Gastrocnemius medialis (tissue), 4 donors: ENCODE results near the gene TTN. TPM values are rescaled to one million over a fixed set of nuclear protein-coding genes. Genes with fewer than 3 reads are reported as not detected.

Source experiments
- ATAC-seq, 2 donors: fragments of 150-250 bp; one replicate each; pipeline ENCODE4 v1.9.1; 2016
- DNase-seq, 2 donors: peaks; one replicate each; pipeline ENCODE4 v3.0.0-alpha.2; 2019
- H3K27ac ChIP-seq, 4 donors: fragments of 200-600 bp; sonication (generic); 1 replicate in 1 of 4; 2 replicates in 3 of 4; pipeline ENCODE4 v1.5.1; 2016 to 2018; ENCODE audit warnings: mild to moderate bottlenecking in 2 of 4, moderate library complexity in 1 of 4
- H3K27me3 ChIP-seq, 3 donors: fragments of 200-600 bp; sonication (generic) in 2 of 3; 1 replicate in 1 of 3; 2 replicates in 2 of 3; pipeline versions ENCODE4 v1.5.1 to v1.6.0; 2016 to 2019; ENCODE audit warnings: mild to moderate bottlenecking in 1 of 3, moderate library complexity in 1 of 3
- H3K36me3 ChIP-seq, 2 donors: fragments of 200-600 bp; sonication (generic) in 1 of 2; one replicate each; pipeline ENCODE4 v1.5.1; 2017 to 2018
- H3K4me1 ChIP-seq, 2 donors: fragments of 200-600 bp; sonication (generic) in 1 of 2; one replicate each; pipeline ENCODE4 v1.5.1; 2016 to 2017; ENCODE audit warnings: mild to moderate bottlenecking in 2 of 2
- H3K4me3 ChIP-seq, 4 donors: fragments of 200-600 bp; sonication (generic) in 3 of 4; 1 replicate in 1 of 4; 2 replicates in 3 of 4; pipeline ENCODE4 v1.5.1; 2016 to 2019; ENCODE audit warnings: mild to moderate bottlenecking in 2 of 4
- H3K9me3 ChIP-seq, 3 donors: fragments of 200-600 bp; sonication (generic) in 2 of 3; 1 replicate in 1 of 3; 2 replicates in 2 of 3; pipeline ENCODE4 v1.5.1; 2016 to 2019
- POLR2A ChIP-seq, 2 donors: fragments of 450-650 bp; IDR thresholded peaks; one replicate each; pipeline ENCODE4 v1.6.1; 2017; ENCODE audit warnings: antibody characterized with exemption in 2 of 2, mild to moderate bottlenecking in 2 of 2, moderate library complexity in 2 of 2
- in situ Hi-C, 4 donors: fragments of 200-750 bp; cut with MboI; loops; one replicate each; pipeline versions ENCODE4 v1.15.0 to v1.8.0; 2017; ENCODE audit warnings: low sequenced_read_pairs in 4 of 4
- intact Hi-C: fragments of 100-400 bp; cut with DNase I; formaldehyde crosslinking; loops from one replicate; pipeline ENCODE4 v1.15.1; 2023; ENCODE audit warnings: low total_unique reads
- total RNA-seq, 4 donors: library from RNA; depleted of rRNA; stranded (reverse); fragments of >200 nt; gene quantifications; one replicate each; pipeline versions ENCODE4 v1.1.0 to v1.2.3, GENCODE V29; 2016
- TF ChIP-seq, protein P1 (sequence below), 5 experiments: fragments of 450-650 bp in 3 of 5; fragments of 200-600 bp in 2 of 5; sonication (generic) in 2 of 5; IDR thresholded peaks in 4 of 5; conservative IDR thresholded peaks in 1 of 5; 1 replicate in 4 of 5; 2 replicates in 1 of 5; pipeline ENCODE4 v1.5.1; 2016 to 2019; ENCODE audit warnings: antibody characterized with exemption in 5 of 5, mild to moderate bottlenecking in 3 of 5, moderate library complexity in 3 of 5

TTN gene
- total RNA-seq, 4 donors from 2014 or later: 4,552 to 9,701 (median 7,268) TPM

DNA sequence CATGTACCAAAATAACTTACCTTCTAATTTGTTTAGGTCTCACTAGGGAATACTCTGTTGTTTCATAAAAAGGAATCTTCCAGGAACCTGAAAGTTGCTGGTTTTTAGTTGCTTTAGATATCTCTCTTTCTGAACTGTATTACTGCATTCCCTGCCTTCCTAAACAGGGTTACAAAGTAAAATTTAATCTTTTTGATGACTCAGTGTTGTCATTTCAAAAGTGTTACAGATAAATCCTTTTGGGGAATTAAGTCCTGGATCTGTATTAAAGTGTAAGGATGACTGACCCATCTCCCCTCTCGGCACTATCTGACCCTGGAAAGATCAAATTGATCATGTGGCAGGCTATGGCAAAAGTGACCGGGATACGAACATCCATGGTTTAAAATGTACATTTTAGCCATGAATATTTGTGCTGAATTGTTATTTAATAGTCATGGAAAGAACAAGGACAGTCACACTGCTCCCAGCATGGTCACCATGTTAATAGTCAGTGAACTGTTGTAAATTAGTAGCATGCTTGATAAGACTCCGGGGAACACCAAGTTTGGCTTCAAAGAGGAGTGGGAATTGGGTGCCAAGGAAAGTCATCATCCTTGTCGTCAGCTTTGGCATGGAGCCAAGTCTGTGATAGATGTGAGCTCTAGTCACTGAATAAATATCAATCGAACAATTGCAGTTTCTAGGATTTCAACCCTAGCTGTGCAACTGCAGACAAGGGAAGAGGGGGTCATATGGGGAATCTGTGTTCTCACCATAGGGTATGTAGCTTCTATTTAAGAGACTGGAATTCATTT lies 322.8 kb downstream of the TTN start:
- Histone ChIP-seq H3K9me3 (no peaks in the 10 kb centered on the region), H3K4me3 (no peak overlapping the region), H3K27ac (no peak overlapping the region), H3K27me3 (no peaks in the 10 kb centered on the region), H3K36me3 (peaks cover 0 to 15% of the 10 kb centered on the region in 2 donors), H3K4me1 (peaks cover 46 to 50% of the 10 kb centered on the region in 2 donors)
- DNase-seq: no peak
- TF ChIP-seq, protein P1, sequence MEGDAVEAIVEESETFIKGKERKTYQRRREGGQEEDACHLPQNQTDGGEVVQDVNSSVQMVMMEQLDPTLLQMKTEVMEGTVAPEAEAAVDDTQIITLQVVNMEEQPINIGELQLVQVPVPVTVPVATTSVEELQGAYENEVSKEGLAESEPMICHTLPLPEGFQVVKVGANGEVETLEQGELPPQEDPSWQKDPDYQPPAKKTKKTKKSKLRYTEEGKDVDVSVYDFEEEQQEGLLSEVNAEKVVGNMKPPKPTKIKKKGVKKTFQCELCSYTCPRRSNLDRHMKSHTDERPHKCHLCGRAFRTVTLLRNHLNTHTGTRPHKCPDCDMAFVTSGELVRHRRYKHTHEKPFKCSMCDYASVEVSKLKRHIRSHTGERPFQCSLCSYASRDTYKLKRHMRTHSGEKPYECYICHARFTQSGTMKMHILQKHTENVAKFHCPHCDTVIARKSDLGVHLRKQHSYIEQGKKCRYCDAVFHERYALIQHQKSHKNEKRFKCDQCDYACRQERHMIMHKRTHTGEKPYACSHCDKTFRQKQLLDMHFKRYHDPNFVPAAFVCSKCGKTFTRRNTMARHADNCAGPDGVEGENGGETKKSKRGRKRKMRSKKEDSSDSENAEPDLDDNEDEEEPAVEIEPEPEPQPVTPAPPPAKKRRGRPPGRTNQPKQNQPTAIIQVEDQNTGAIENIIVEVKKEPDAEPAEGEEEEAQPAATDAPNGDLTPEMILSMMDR (IDR thresholded peaks at IDR 0.05 in 4 of 5, conservative IDR thresholded peaks at IDR 0.05 in 1 of 5): no peak
- no peak for TF ChIP-seq POLR2A (IDR thresholded peaks at IDR 0.05)
- intact Hi-C loops: no loop called here
- no peak for ATAC-seq
- in situ Hi-C loops: no loop called here

DNA sequence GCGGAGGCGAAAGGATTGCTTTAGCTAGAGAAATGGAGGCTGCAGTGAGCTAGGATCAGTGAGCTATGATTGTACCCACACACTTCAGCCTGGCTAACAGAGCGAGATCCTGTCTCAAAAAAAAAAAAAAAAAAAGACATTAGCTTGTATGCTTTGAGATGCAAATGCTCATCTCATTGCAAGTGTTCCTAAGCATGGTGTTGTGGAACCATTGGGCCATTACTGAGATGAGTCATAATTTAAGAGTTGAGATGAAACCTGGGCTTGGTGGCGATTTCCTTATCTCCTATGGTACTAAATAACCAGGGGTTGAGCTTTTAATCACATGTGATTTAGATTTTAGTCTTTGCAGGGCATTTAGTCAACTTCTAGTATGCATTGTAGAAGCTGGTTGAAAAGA lies 324.8 kb downstream of the TTN start:
- ATAC-seq: no peak
- Histone ChIP-seq H3K36me3 (peaks cover 0 to 15% of the 10 kb centered on the region in 2 donors), H3K27ac (no peak overlapping the region), H3K9me3 (no peaks in the 10 kb centered on the region), H3K4me3 (no peak overlapping the region), H3K4me1 (peaks cover 53 to 59% of the 10 kb centered on the region in 2 donors), H3K27me3 (no peaks in the 10 kb centered on the region)
- in situ Hi-C loops (no loop called here), intact Hi-C loops (no loop called here)
- no peak for DNase-seq
- TF ChIP-seq, protein P1 (IDR thresholded peaks at IDR 0.05 in 4 of 5, conservative IDR thresholded peaks at IDR 0.05 in 1 of 5): no peak
- no peak for TF ChIP-seq POLR2A (IDR thresholded peaks at IDR 0.05)

GRCh38 chr2:178480227-178481181 lies 326.7 kb downstream of the TTN start, which contains the start of gene PLEKHA3:
PLEKHA3 (plus strand) TSS chr2:178480457; CDS start chr2:178480870, 413 bp downstream.
- in situ Hi-C loops (no loop called here), intact Hi-C loops (loop anchor here (1.0 to 2.0 kb wide), 2 partner anchors 29 to 42 kb away; partner anchors contain the start of genes PJVK and PRKRA)
- H3K27me3 ChIP-seq: no peaks in the 10 kb centered on the region
- peak within 1 kb of the TSS; percentile 68 to 83 (median 80) for H3K4me3 ChIP-seq
- DNase-seq: peak; percentile 95 to 96
- peaks cover 53 to 57% of the 10 kb centered on the region in 2 donors for H3K4me1 ChIP-seq
- ATAC-seq: peak; percentile 77 to 82
- peak within 1 kb of the TSS; percentile 84 to 95 (median 92) for H3K27ac ChIP-seq
- no peaks in the 10 kb centered on the region for H3K9me3 ChIP-seq
- TF ChIP-seq, protein P1 (IDR thresholded peaks at IDR 0.05 in 4 of 5, conservative IDR thresholded peaks at IDR 0.05 in 1 of 5): no peak
- TF ChIP-seq POLR2A (IDR thresholded peaks at IDR 0.05): peak; percentile 89 to 90
- no peaks in the 10 kb centered on the region for H3K36me3 ChIP-seq

- in situ Hi-C loops: no loop called here
- Histone ChIP-seq H3K27me3 (no peaks in the 10 kb centered on the region), H3K4me1 (peaks cover 46 to 50% of the 10 kb centered on the region in 2 donors), H3K4me3 (peak overlapping the region; percentile 68 to 83 (median 76)), H3K9me3 (no peaks in the 10 kb centered on the region), H3K36me3 (no peaks in the 10 kb centered on the region), H3K27ac (peak overlapping the region; percentile 84 to 95 (median 92))
- TF ChIP-seq POLR2A (IDR thresholded peaks at IDR 0.05): no peak
- TF ChIP-seq, protein P1 (IDR thresholded peaks at IDR 0.05 in 4 of 5, conservative IDR thresholded peaks at IDR 0.05 in 1 of 5): no peak
- ATAC-seq: no peak
- intact Hi-C loops: loop anchor here (1.0 to 2.0 kb wide), 3 partner anchors 28 to 65 kb away; partner anchors contain the start of genes PJVK and PRKRA
- DNase-seq: no peak
Measured at GRCh38 chr2:178479758-178480226, 327.4 kb downstream of the TTN start.
